K562 (cell line): ENCODE measurements around the gene CCDC136. TPM values are rescaled to one million over a fixed set of nuclear protein-coding genes. Genes with fewer than 3 reads are reported as not detected.
A peak's percentile ranks its signal among the peaks of the same experiment; 100 is the strongest.

Experiments used
- CBX1 ChIP-seq: sonication (generic); IDR thresholded peaks from 2 replicates; pipeline ENCODE4 v1.6.1; 2016; ENCODE audit warnings: antibody characterized with exemption, low read depth, mild to moderate bottlenecking
- E2F1 ChIP-seq: sonication (generic); formaldehyde crosslinking; IDR thresholded peaks from 2 replicates; pipeline ENCODE4 v1.8.1; 2023; ENCODE audit warnings: mild to moderate bottlenecking, missing genetic modification reagents, moderate library complexity
- EZH2 ChIP-seq: IDR thresholded peaks from 2 replicates; pipeline ENCODE4 v1.6.1; 2012; ENCODE audit warnings: low read depth, mild to moderate bottlenecking, inconsistent platforms, low read length, borderline replicate concordance
- HMG20B ChIP-seq: fragments of 250-450 bp; sonication (Bioruptor Pico); IDR thresholded peaks from 2 replicates; pipeline ENCODE4 v1.5.0; 2021; ENCODE audit warnings: mild to moderate bottlenecking
- PBX2 ChIP-seq, 2 experiments: IDR thresholded peaks in 1 of 2; conservative IDR thresholded peaks in 1 of 2; 2 replicates each; pipeline ENCODE4 v1.6.1; 2016; ENCODE audit warnings: low read depth in 2 of 2, mild to moderate bottlenecking in 1 of 2, missing compliant biosample characterization in 1 of 2, missing genetic modification characterization in 1 of 2, moderate library complexity in 1 of 2
- POLR2H ChIP-seq: IDR thresholded peaks from 2 replicates; pipeline ENCODE4 v1.6.1; 2016; ENCODE audit warnings: missing genetic modification characterization, low read depth, mild to moderate bottlenecking, control low read depth, missing compliant biosample characterization, moderate library complexity
- POLR3G ChIP-seq: IDR thresholded peaks from 2 replicates; pipeline ENCODE4 v1.6.1; 2011; ENCODE audit not compliant: insufficient read length, insufficient replicate concordance; ENCODE audit errors: extremely low read depth
- PTTG1 ChIP-seq: fragments of 450-650 bp; IDR thresholded peaks from 2 replicates; pipeline ENCODE4 v1.6.1; 2016; ENCODE audit warnings: low read depth, mild to moderate bottlenecking, missing genetic modification characterization, missing compliant biosample characterization
- RBM22 ChIP-seq: fragments of 200-400 bp; formaldehyde crosslinking; IDR thresholded peaks from 2 replicates; pipeline ENCODE4 v1.6.1; 2018; ENCODE audit warnings: low read length, low read depth; ENCODE audit not compliant: poor library complexity, severe bottlenecking
- RFX5 ChIP-seq: IDR thresholded peaks from 2 replicates; pipeline ENCODE4 v1.6.1; 2011; ENCODE audit warnings: low read depth, mild to moderate bottlenecking, improper control_type of control experiment, low read length
- SETDB1 ChIP-seq: IDR thresholded peaks from one replicate; pipeline ENCODE4 v1.6.1; 2012; ENCODE audit warnings: low read length, control low read depth, inconsistent platforms
- SLC30A9 ChIP-seq: fragments of 250-450 bp; sonication (Bioruptor Pico); IDR thresholded peaks from 2 replicates; pipeline ENCODE4 v1.8.0; 2022; ENCODE audit warnings: mild to moderate bottlenecking, moderate library complexity
- SNAPC5 ChIP-seq: fragments of 250-450 bp; sonication (Bioruptor Pico); IDR thresholded peaks from 2 replicates; pipeline ENCODE4 v1.8.0; 2021; ENCODE audit warnings: moderate library complexity, mild to moderate bottlenecking, inconsistent platforms
- TAF7 ChIP-seq: fragments of 450-650 bp; IDR thresholded peaks from 2 replicates; pipeline ENCODE4 v1.6.1; 2016; ENCODE audit warnings: missing genetic modification characterization, missing compliant biosample characterization
- TRIM28 ChIP-seq: fragments of 450-650 bp; IDR thresholded peaks from 2 replicates; pipeline ENCODE4 v1.6.1; 2017
- USF2 ChIP-seq: sonication (generic); formaldehyde crosslinking; IDR thresholded peaks from 2 replicates; pipeline ENCODE4 v1.5.0; 2020; ENCODE audit warnings: missing genetic modification reagents
- YY1 ChIP-seq, 3 experiments: IDR thresholded peaks; 2 replicates each; pipeline ENCODE4 v1.6.1; 2011; ENCODE audit warnings: low read length in 2 of 3, mild to moderate bottlenecking in 2 of 3, moderate library complexity in 2 of 3, borderline replicate concordance in 1 of 3, control low read depth in 1 of 3, low read depth in 1 of 3; ENCODE audit not compliant: insufficient read depth in 3 of 3, insufficient replicate concordance in 2 of 3, control insufficient read depth in 1 of 3, insufficient read length in 1 of 3; ENCODE audit errors: extremely low read depth in 1 of 3
- ZNF184 ChIP-seq: sonication (generic); formaldehyde crosslinking; IDR thresholded peaks from 2 replicates; pipeline ENCODE4 v1.5.0; 2020; ENCODE audit warnings: missing genetic modification reagents
- polyA plus RNA-seq, 8 experiments: library from polyadenylated mRNA; depleted of rRNA in 4 of 8; stranded (reverse) in 5 of 8; unstranded in 3 of 8; fragments of >200 nt; fragmentation: Nextera tagmentation in 2 of 8; fragmentation: Illumina TruSeq in 1 of 8; extraction: Ambion mirVana in 2 of 8; extraction: Trizol in 1 of 8; gene quantifications; 2 replicates each; pipeline versions ENCODE4 v1.2.1 to v1.2.3, GENCODE V29; 2011 to 2014; ENCODE audit warnings: inconsistent platforms in 1 of 8, missing spikeins in 1 of 8
- total RNA-seq, 7 experiments: library from RNA; depleted of rRNA in 6 of 7; stranded (reverse); fragments of >200 nt in 6 of 7; fragmentation: Illumina TruSeq in 2 of 7; extraction: Trizol in 2 of 7; gene quantifications; 2 replicates each; pipeline versions ENCODE4 v1.2.1 to v1.2.3, GENCODE V29; 2011 to 2021; ENCODE audit warnings: low replicate concordance in 1 of 7

The CCDC136 gene
- total and polyA plus RNA-seq, 9 of the 15 experiments (the other 6 are each of a cell fraction or from before 2014, with no cell fraction given): 2.4 to 40.8 (median 26.5) TPM

- no peak for TF ChIP-seq RFX5
- TF ChIP-seq CBX1: no peak
- TF ChIP-seq SLC30A9 (CRISPR knock-in tag): no peak
- TF ChIP-seq SETDB1: no peak
- no peak for TF ChIP-seq PBX2 (CRISPR knock-in tag; IDR thresholded peaks at IDR 0.05; ENCODE audit: low read depth)
- TF ChIP-seq PBX2 (tag; conservative IDR thresholded peaks at IDR 0.05; ENCODE audit: low read depth): no peak
- no peak for TF ChIP-seq SNAPC5 (CRISPR knock-in tag)
- TF ChIP-seq EZH2: no peak
- no peak for TF ChIP-seq ZNF184 (CRISPR knock-in tag)
- TF ChIP-seq YY1 (IDR thresholded peaks at IDR 0.05; ENCODE audit: borderline replicate concordance in 1 of 3, control insufficient read depth in 1 of 3, extremely low read depth in 1 of 3, insufficient read depth in 3 of 3, insufficient read length in 1 of 3, insufficient replicate concordance in 2 of 3, low read depth in 1 of 3, low read length in 2 of 3): no peak
- no peak for TF ChIP-seq HMG20B (CRISPR knock-in tag)
- no peak for TF ChIP-seq USF2 (CRISPR knock-in tag)
- TF ChIP-seq POLR3G: no peak
- no peak for TF ChIP-seq RBM22
- peak; percentile 82 for TF ChIP-seq E2F1 (CRISPR knock-in tag)
- TF ChIP-seq POLR2H (tag): no peak
- TF ChIP-seq PTTG1: no peak
- no peak for TF ChIP-seq TRIM28
- TF ChIP-seq TAF7 (tag): no peak
Measured at GRCh38 chr7:128792471-128793180, 858 bp downstream of the CCDC136 start (continued).
